Liver (tissue), 9 donors: ENCODE results near the gene CSNK1E. TPM values are rescaled to one million over a fixed set of nuclear protein-coding genes. Genes with fewer than 3 reads are reported as not detected.

Experiments used
- DNase-seq: peaks from one replicate; pipeline ENCODE4 v3.0.0-alpha.2; 2017; ENCODE audit warnings: low spot score
- H3K27ac ChIP-seq, 2 donors: one replicate each; pipeline ENCODE4 v1.7.0; 2013; ENCODE audit warnings: inconsistent platforms in 2 of 2, low read length in 2 of 2, control low read depth in 1 of 2, low read depth in 1 of 2, mild to moderate bottlenecking in 1 of 2
- H3K27me3 ChIP-seq, 4 donors: one replicate each; pipeline versions ENCODE4 v1.6.1 to v1.7.0; 2013; ENCODE audit warnings: low read length in 3 of 4, inconsistent platforms in 1 of 4, mild to moderate bottlenecking in 1 of 4, moderate library complexity in 1 of 4; ENCODE audit not compliant: control insufficient read depth in 4 of 4, insufficient read depth in 4 of 4
- H3K36me3 ChIP-seq, 4 donors: one replicate each; pipeline versions ENCODE4 v1.6.1 to v1.7.0; 2013; ENCODE audit warnings: low read length in 3 of 4, mild to moderate bottlenecking in 3 of 4, low read depth in 1 of 4, moderate library complexity in 1 of 4; ENCODE audit not compliant: control insufficient read depth in 4 of 4, insufficient read depth in 3 of 4
- H3K4me1 ChIP-seq, 4 donors: one replicate each; pipeline versions ENCODE4 v1.6.1 to v1.7.0; 2013; ENCODE audit warnings: low read length in 3 of 4, mild to moderate bottlenecking in 3 of 4, moderate library complexity in 1 of 4; ENCODE audit not compliant: control insufficient read depth in 4 of 4, insufficient read depth in 4 of 4
- H3K4me3 ChIP-seq, 3 donors: one replicate each; pipeline versions ENCODE4 v1.6.1 to v1.7.0; 2013; ENCODE audit warnings: low read length in 3 of 3, control low read depth in 1 of 3, low read depth in 1 of 3, mild to moderate bottlenecking in 1 of 3
- H3K9ac ChIP-seq, 2 donors: one replicate each; pipeline ENCODE4 v1.7.0; 2013; ENCODE audit warnings: low read length in 2 of 2, mild to moderate bottlenecking in 2 of 2, moderate library complexity in 2 of 2, control low read depth in 1 of 2, low read depth in 1 of 2
- H3K9me3 ChIP-seq, 4 donors: one replicate each; pipeline versions ENCODE4 v1.6.1 to v1.7.0; 2013; ENCODE audit warnings: low read length in 3 of 4; ENCODE audit not compliant: control insufficient read depth in 4 of 4
- ATF3 ChIP-seq: IDR thresholded peaks from 2 replicates; pipeline ENCODE4 v1.6.1; 2016; ENCODE audit warnings: antibody characterized with exemption
- FOXA2 ChIP-seq: IDR thresholded peaks from 2 replicates; pipeline ENCODE4 v1.6.1; 2016; ENCODE audit warnings: antibody characterized with exemption
- GABPA ChIP-seq, 2 donors: IDR thresholded peaks in 1 of 2; conservative IDR thresholded peaks in 1 of 2; 2 replicates each; pipeline ENCODE4 v1.6.1; 2016; ENCODE audit warnings: antibody characterized with exemption in 2 of 2, mild to moderate bottlenecking in 1 of 2, moderate library complexity in 1 of 2
- HNF4A ChIP-seq, 2 donors: conservative IDR thresholded peaks; 2 replicates each; pipeline ENCODE4 v1.6.1; 2016; ENCODE audit warnings: antibody characterized with exemption in 2 of 2, mild to moderate bottlenecking in 2 of 2
- HNF4G ChIP-seq: IDR thresholded peaks from 2 replicates; pipeline ENCODE4 v1.6.1; 2016; ENCODE audit warnings: antibody characterized with exemption
- JUND ChIP-seq, 2 donors: IDR thresholded peaks; 2 replicates each; pipeline ENCODE4 v1.6.1; 2016; ENCODE audit warnings: antibody characterized with exemption in 2 of 2
- MAX ChIP-seq: IDR thresholded peaks from 2 replicates; pipeline ENCODE4 v1.6.1; 2016; ENCODE audit warnings: antibody characterized with exemption
- NR2F2 ChIP-seq: IDR thresholded peaks from 2 replicates; pipeline ENCODE4 v1.6.1; 2016; ENCODE audit warnings: antibody characterized with exemption
- RAD21 ChIP-seq, 2 donors: IDR thresholded peaks; 2 replicates each; pipeline ENCODE4 v1.6.1; 2016; ENCODE audit warnings: antibody characterized with exemption in 2 of 2, mild to moderate bottlenecking in 2 of 2
- RXRA ChIP-seq, 2 donors: IDR thresholded peaks; 2 replicates each; pipeline ENCODE4 v1.6.1; 2017 to 2018; ENCODE audit warnings: antibody characterized with exemption in 2 of 2, mild to moderate bottlenecking in 1 of 2
- SP1 ChIP-seq: IDR thresholded peaks from 2 replicates; pipeline ENCODE4 v1.6.1; 2018; ENCODE audit warnings: antibody characterized with exemption, mild to moderate bottlenecking
- TAF1 ChIP-seq: conservative IDR thresholded peaks from 2 replicates; pipeline ENCODE4 v1.6.1; 2016; ENCODE audit warnings: antibody characterized with exemption, mild to moderate bottlenecking
- YY1 ChIP-seq: IDR thresholded peaks from 2 replicates; pipeline ENCODE4 v1.6.1; 2016; ENCODE audit warnings: antibody characterized with exemption, mild to moderate bottlenecking
- WGBS: extraction: QIAGEN DNeasy Blood & Tissue Kit; methylation state at CpG from one replicate; pipeline ENCODE4 v1.1.7; 2013; 5-methylcytosine and 5-hydroxymethylcytosine counted together
- polyA plus RNA-seq, 2 donors: library from polyadenylated mRNA; stranded (reverse) in 1 of 2; unstranded in 1 of 2; fragments of 200-250 nt in 1 of 2; fragments of >200 nt in 1 of 2; fragmentation: Nextera tagmentation in 1 of 2; extraction: Ambion mirVana in 1 of 2; gene quantifications; one replicate each; pipeline versions ENCODE4 v1.2.1 to v1.2.3, GENCODE V29; 2013 to 2015
- total RNA-seq, 2 donors: library from RNA; depleted of rRNA; stranded (reverse); fragments of >200 nt; gene quantifications; one replicate each; pipeline ENCODE4 v1.2.3, GENCODE V29; 2014
- TF ChIP-seq, protein P1 (sequence below): fragments of 150-350 bp; IDR thresholded peaks from 2 replicates; pipeline ENCODE4 v1.5.1; 2017; ENCODE audit warnings: improper control_type of control experiment, low read depth, low read length; ENCODE audit not compliant: missing input control
- donor health status: healthy.
- donor health status: healthy.
- donor health status: healthy.
- donor health status: healthy.
- donor health status: healthy.

CSNK1E gene
- total and polyA plus RNA-seq, 4 donors = 8.4 to 27.4 (median 13.7) TPM

GRCh38 chr22:38272373-38273134 lies 44.7 kb downstream of the CSNK1E start, which contains the start of gene TMEM184B:
Gene TMEM184B (minus strand): TSS chr22:38273010. CDS start chr22:38247961, 25,049 bp downstream.
- Histone ChIP-seq H3K4me3 (peak within 1 kb of the TSS; percentile 38 to 96 (median 69)), H3K27me3 (no peaks in the 10 kb centered on the region), H3K4me1 (peaks cover 6 to 18% (median 11%) of the 10 kb centered on the region in 4 donors), H3K9me3 (no peaks in the 10 kb centered on the region), H3K9ac (peak within 1 kb of the TSS; percentile 40 to 81), H3K36me3 (peaks cover 0 to 3% (median 0%) of the 10 kb centered on the region in 4 donors), H3K27ac (peak within 1 kb of the TSS; percentile 60 to 69)
- DNase-seq = peak; percentile 86
- WGBS = under 1% methylated on average over 97 of the region's 97 CpGs
- peak in 1 of 2 donors; percentile 5 for TF ChIP-seq RAD21 (IDR thresholded peaks at IDR 0.05)
- TF ChIP-seq GABPA (IDR thresholded peaks at IDR 0.05 in 1 of 2, conservative IDR thresholded peaks at IDR 0.05 in 1 of 2) = no peak

- Histone ChIP-seq H3K27me3 (no peaks in the 10 kb centered on the region), H3K9ac (peak overlapping the region; percentile 40 to 81), H3K4me3 (peak overlapping the region; percentile 38 to 96 (median 69)), H3K9me3 (no peaks in the 10 kb centered on the region), H3K36me3 (peaks cover 0 to 3% (median 0%) of the 10 kb centered on the region in 4 donors), H3K27ac (peak overlapping the region; percentile 60 to 69), H3K4me1 (peaks cover 6 to 18% (median 11%) of the 10 kb centered on the region in 4 donors)
- TF ChIP-seq RXRA (IDR thresholded peaks at IDR 0.05) = no peak
- no peak for TF ChIP-seq GABPA (IDR thresholded peaks at IDR 0.05 in 1 of 2, conservative IDR thresholded peaks at IDR 0.05 in 1 of 2)
- no peak for TF ChIP-seq HNF4G
- TF ChIP-seq RAD21 (IDR thresholded peaks at IDR 0.05) = no peak
- no peak for TF ChIP-seq NR2F2
- TF ChIP-seq JUND (IDR thresholded peaks at IDR 0.05) = no peak
- TF ChIP-seq HNF4A (conservative IDR thresholded peaks at IDR 0.05) = no peak
- no peak for TF ChIP-seq ATF3
- TF ChIP-seq SP1 = no peak
- no peak for TF ChIP-seq FOXA2
- TF ChIP-seq YY1 = no peak
- TF ChIP-seq, protein P1, sequence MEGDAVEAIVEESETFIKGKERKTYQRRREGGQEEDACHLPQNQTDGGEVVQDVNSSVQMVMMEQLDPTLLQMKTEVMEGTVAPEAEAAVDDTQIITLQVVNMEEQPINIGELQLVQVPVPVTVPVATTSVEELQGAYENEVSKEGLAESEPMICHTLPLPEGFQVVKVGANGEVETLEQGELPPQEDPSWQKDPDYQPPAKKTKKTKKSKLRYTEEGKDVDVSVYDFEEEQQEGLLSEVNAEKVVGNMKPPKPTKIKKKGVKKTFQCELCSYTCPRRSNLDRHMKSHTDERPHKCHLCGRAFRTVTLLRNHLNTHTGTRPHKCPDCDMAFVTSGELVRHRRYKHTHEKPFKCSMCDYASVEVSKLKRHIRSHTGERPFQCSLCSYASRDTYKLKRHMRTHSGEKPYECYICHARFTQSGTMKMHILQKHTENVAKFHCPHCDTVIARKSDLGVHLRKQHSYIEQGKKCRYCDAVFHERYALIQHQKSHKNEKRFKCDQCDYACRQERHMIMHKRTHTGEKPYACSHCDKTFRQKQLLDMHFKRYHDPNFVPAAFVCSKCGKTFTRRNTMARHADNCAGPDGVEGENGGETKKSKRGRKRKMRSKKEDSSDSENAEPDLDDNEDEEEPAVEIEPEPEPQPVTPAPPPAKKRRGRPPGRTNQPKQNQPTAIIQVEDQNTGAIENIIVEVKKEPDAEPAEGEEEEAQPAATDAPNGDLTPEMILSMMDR = no peak
- TF ChIP-seq MAX = no peak
- DNase-seq = no peak
- 5% methylated on average over 7 of the region's 7 CpGs for WGBS
Measured at GRCh38 chr22:38271927-38272372, 45.3 kb downstream of the CSNK1E start.

- no peak overlapping the region for H3K9ac ChIP-seq
Measured at GRCh38 chr22:38271101-38271500, 46.1 kb downstream of the CSNK1E start.

More at GRCh38 chr22:38271101-38271500, 46.1 kb downstream of the CSNK1E start:
- peaks cover 6 to 18% (median 11%) of the 10 kb centered on the region in 4 donors for H3K4me1 ChIP-seq
- TF ChIP-seq HNF4A (conservative IDR thresholded peaks at IDR 0.05) (no peak), NR2F2 (no peak), HNF4G (no peak), TAF1 (no peak)
- H3K27me3 ChIP-seq = no peaks in the 10 kb centered on the region
- DNase-seq = no peak
- H3K4me3 ChIP-seq = no peak overlapping the region
- H3K9me3 ChIP-seq = no peaks in the 10 kb centered on the region
- H3K36me3 ChIP-seq = peaks cover 0 to 3% (median 0%) of the 10 kb centered on the region in 4 donors
- 94% methylated on average over 7 of the region's 7 CpGs for WGBS
- peak overlapping the region in 1 of 2 donors; percentile 69 for H3K27ac ChIP-seq
